NCI-H446 treated with DMSO at 0.1 percent for 48 hours (cell line): ENCODE data around the gene LIF.

Source experiments
- DNase-seq: peaks from one replicate; lab custom pipeline; 2025; lab: John Stamatoyannopoulos, UW

LIF gene

GRCh38 chr22:30284172-30284571 is 37.6 kb upstream of the LIF start:
- DNase-seq: no peak

- no peak for DNase-seq
Observed at GRCh38 chr22:30283342-30283741, 36.8 kb upstream of the LIF start.

- no peak for DNase-seq
Observed at GRCh38 chr22:30282616-30283046, 36.1 kb upstream of the LIF start.

GRCh38 chr22:30280505-30280904 is 33.9 kb upstream of the LIF start:
- DNase-seq: no peak

DNA sequence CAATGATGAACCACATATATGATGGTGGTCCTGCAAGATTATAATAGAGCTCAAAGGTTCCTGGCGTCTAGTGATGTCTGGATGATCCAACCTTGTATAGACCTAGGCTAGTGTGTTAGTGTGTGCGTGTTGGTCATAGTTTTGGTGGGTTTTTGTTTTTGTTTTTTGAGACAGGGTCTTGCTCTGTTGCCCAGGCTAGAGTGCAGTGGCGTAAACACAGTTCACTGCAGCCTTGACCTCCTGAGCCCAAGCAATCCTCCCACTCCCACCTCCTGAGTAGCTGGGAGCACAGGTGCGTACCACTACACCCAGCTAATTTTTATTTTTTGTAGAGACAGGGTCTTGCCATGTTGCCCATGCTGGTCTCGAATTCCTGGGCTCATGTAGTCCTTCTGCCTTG is 33.4 kb upstream of the LIF start:
- no peak for DNase-seq

DNA sequence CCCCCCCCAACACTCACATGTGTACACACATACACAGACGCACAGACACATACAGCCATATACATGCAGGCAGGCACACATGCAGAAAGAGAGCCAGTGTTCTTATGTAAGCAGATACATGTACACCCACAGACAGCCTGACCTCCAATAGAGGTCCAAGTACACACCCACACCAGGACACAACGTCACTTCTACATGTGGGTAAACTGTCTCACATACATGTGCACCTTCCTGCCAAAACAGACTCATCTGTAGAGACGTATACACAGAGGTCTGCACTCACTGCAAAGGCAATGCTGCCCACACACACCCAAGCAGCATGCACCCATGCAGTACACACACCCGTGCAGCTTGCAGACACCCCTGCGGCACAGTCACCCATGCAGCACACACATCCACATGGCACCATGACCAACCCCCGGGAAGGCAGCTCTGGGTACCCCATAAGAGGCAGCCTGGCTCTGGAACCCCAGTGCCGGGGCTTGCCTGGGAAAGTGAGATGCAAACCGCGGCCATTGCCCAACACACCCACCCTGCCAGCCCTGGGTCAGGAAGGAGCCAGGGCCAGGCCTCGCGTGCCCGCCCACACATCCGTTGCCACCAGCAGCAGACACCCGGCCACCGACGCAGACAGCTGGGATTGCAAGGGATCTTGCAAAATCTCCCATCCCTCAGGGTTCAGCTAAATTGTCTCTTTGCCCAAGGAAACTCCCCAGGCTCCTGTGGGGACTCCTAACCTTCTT is 32.7 kb upstream of the LIF start:
- DNase-seq: no peak

GRCh38 chr22:30277547-30278344 is 31.2 kb upstream of the LIF start:
- DNase-seq: peak; percentile 9

GRCh38 chr22:30276039-30276438 is 29.5 kb upstream of the LIF start:
- no peak for DNase-seq

DNA sequence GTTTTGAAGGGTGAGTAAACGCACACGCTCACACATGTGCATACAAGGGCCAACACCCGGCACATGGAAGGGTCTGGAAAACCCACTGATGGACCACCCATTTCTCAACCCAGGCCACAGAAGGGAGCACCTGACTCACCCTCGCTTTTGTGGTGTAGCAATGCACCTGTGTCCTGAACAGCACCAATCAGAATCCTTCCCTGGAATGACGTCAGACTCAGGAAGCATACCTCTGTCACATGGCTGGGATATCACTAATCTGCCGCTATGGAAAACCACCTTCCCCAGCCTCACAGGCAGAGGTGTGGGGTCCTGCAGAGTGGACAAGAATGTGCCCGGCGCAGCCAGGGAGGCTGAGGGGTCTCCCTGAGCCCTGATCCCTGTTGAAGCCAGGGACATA is 29.1 kb upstream of the LIF start:
- no peak for DNase-seq

GRCh38 chr22:30274437-30274812 is 27.9 kb upstream of the LIF start:
- no peak for DNase-seq

- no peak for DNase-seq
Observed at GRCh38 chr22:30273711-30274436, 27.3 kb upstream of the LIF start.

- DNase-seq: no peak
Observed at GRCh38 chr22:30272781-30273601, 26.4 kb upstream of the LIF start.

GRCh38 chr22:30270832-30271231 is 24.3 kb upstream of the LIF start:
- no peak for DNase-seq

DNA sequence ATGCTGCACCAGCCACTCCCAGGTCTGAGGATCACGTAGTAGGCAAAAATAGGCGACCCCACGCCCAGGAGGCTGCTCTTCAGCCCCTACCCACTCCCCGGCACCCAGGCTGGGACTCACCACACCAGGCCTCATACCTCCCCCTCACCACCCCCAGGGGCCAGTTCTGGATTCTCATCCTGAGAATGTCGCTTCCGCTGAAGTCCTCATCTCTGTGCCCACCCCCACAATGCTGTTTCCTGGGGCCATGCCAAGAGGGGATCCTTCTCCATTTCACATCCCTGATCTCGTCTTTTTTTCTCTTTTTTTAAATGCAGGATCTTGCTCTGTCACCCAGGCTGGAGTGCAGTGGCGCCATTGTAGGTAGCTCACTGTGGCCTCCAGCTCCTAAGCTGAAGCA is 21.8 kb upstream of the LIF start:
- DNase-seq: no peak

DNA sequence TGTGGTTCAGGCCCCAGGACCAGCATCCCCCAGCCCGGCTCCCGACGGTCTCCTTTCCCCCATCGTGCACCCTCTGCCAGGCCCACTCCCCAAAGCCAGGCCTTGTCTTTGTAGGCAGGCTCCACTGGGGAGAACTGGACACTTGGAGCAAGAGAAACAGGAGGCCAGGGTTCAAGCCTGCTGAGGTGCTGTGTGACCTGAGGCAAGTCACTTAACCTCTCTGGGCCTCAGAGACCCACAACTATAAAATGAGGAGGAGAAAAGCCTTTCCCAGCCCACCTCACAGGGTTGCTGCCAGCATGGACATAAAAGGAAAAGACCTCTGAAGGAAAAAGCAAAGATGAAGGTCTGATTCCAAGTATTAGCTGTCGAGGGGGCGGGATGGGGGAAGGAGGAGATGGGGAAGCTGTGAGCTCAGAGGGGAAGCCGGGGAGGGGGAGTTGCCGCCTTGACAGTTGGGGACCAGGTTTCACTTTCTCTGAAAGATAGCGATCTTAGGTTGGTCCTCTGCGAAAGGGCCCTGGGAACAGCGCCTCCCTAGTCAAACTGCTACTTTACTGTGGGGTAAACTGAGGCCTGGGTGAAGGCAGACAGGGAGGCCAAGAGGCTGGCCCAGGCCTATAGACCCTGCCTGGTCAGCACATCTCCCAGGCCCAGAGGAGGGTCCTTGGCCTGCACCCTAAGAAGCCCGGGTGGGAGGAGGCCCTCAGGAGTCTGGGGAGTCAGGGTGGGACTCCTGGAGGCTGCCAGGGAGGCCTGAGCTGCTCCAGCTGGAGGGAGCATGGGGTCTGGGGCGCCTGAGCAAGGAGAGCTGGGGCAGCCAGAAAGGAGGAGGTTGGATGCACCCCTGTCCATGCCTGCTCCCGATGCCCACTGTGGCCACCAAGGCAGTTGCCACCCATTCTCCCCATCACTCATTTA is 21.1 kb upstream of the LIF start:
- no peak for DNase-seq

DNA sequence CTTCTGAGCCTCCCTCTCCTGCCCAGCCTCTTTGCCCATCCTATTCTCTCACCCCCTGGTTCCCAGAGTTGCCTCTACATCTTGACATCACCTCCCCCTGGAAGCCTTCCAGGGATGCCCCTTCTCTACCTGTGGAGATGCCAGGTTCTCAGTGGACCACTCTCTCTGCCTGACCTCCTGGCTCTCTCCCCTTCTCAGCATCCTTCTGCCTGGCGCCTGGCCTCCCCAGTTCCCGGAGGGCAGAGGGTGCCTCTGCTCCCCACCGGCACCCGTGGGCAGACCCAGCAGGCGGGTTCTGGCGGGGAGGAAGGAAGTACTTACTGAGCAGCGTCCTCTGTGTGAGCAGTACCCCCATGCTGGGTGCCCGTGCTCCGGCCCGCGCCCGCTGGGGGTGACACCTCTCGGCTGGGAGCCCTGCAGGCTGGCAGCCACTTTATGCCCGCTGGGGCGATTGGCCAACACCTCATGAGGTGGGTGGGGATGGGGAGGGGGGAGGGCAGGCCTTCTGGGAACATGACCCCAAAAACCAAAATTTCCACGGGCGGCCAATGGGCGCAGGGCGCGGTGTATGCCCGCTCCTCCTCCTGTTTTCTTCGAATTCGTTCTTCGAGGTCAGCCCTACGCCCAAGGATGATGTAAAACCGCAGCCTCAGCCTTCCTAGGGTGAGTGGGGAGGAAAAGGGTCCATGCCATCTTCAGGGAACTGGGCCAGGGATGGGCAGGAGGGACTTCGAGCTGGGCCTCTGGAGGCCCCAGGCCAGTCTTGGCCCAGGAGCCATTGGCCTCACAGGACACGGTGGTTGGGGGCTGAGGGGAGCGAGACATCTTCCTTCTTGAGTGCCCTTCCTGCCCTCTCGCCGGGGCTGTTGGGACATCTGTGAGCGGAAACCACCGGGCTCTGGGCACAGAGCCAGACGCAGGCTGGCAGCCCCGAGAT is 20.2 kb upstream of the LIF start, which contains the start of gene OSM:
OSM (minus strand) TSS at position 407 of the 937 bp plus-strand sequence; CDS start at position 355, 52 bp downstream.
- DNase-seq: no peak

- DNase-seq: no peak
Observed at GRCh38 chr22:30265823-30266444, 19.4 kb upstream of the LIF start.

- DNase-seq: no peak
Observed at GRCh38 chr22:30265131-30265720, 18.7 kb upstream of the LIF start.

DNA sequence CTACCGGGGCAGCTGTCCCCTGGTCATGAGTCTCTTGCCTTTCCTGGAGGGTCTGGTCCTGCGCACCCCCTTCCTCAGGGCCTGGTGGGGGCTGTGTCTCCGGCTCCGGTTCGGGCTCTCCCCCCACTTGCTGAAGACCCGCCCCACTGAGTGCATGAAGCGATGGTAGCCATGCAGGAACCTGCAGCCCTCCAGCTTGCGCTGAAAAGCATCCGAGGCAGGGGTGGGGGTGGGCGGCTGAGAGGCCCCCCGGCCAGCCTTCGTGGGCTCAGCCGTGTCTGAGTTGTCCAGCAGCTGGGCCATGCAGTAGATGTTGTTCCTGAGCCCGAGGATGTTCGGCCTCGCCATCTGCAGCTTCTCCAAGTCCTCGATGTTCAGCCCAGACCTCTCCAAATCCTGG is 17.3 kb upstream of the LIF start:
- DNase-seq: no peak
